MCF 10A (cell line): ENCODE measurements around the gene CLIP4. TPM values are rescaled to one million over a fixed set of nuclear protein-coding genes. Genes with fewer than 3 reads are reported as not detected.

Source experiments
- BruUV-seq: library from RNA; stranded (reverse); fragments of 400-500 nt; replicated peaks from 2 replicates; lab custom pipeline; 2021; lab: Mats Ljungman, UMichigan
- CTCF ChIA-PET: fragments of 300-600 bp; sonication (Branson Sonifier 250); formaldehyde crosslinking; extraction: SDS; loops from one replicate; lab custom pipeline; 2021; ENCODE audit warnings: antibody characterized with exemption, inconsistent platforms; lab: Yijun Ruan, JAX
- POLR2A ChIA-PET: fragments of 300-600, 350-650 bp; sonication (Branson Sonifier 250); formaldehyde crosslinking; extraction: SDS; loops from one replicate; lab custom pipeline; 2020; ENCODE audit warnings: antibody characterized with exemption, inconsistent platforms; lab: Yijun Ruan, JAX
- DNase-seq: peaks from one replicate; pipeline ENCODE4 v3.0.0-alpha.2; 2018; ENCODE audit not compliant: unreplicated experiment
- H3K27ac Mint-ChIP-seq: one replicate; pipeline ENCODE4 v1.8.0; 2022; ENCODE audit warnings: mild to moderate bottlenecking, low read depth, mixed read lengths; ENCODE audit not compliant: unreplicated experiment
- H3K27me3 Mint-ChIP-seq: one replicate; pipeline ENCODE4 v1.8.0; 2022; ENCODE audit warnings: mixed read lengths; ENCODE audit not compliant: insufficient read depth, unreplicated experiment
- H3K36me3 Mint-ChIP-seq: one replicate; pipeline ENCODE4 v1.8.0; 2022; ENCODE audit warnings: mild to moderate bottlenecking, moderate library complexity, mixed read lengths; ENCODE audit not compliant: insufficient read depth, unreplicated experiment
- H3K4me1 Mint-ChIP-seq: one replicate; pipeline ENCODE4 v1.8.0; 2022; ENCODE audit warnings: mixed read lengths; ENCODE audit not compliant: insufficient read depth, unreplicated experiment
- H3K4me3 Mint-ChIP-seq: one replicate; pipeline ENCODE4 v1.8.0; 2022; ENCODE audit warnings: mild to moderate bottlenecking, moderate library complexity, mixed read lengths; ENCODE audit not compliant: unreplicated experiment
- H3K9me3 Mint-ChIP-seq: one replicate; pipeline ENCODE4 v1.8.0; 2022; ENCODE audit warnings: mixed read lengths; ENCODE audit not compliant: unreplicated experiment
- intact Hi-C: fragments of 100-400 bp; cut with micrococcal nuclease; formaldehyde crosslinking; loops from 2 replicates; pipeline ENCODE4 v1.14.1; 2022
- total RNA-seq: library from RNA; stranded (reverse); gene quantifications from 2 replicates; pipeline ENCODE4 v1.2.3, GENCODE V29; 2022
- TF ChIP-seq, protein P1 (sequence below): fragments of 200-600 bp; IDR thresholded peaks from one replicate; pipeline ENCODE4 v1.8.0; 2022; ENCODE audit warnings: antibody characterized with exemption, mild to moderate bottlenecking; ENCODE audit not compliant: unreplicated experiment

Gene CLIP4
- total RNA-seq, 1 experiment from 2014 or later: 77.8 TPM

GRCh38 chr2:29072971-29073725, 42.1 kb upstream of the CLIP4 start:
- BruUV-seq: no TSS peak
- intact Hi-C loops: no loop called here
- DNase-seq: no peak
- no peaks in the 10 kb centered on the region for H3K27me3 Mint-ChIP-seq
- H3K27ac Mint-ChIP-seq: no peak overlapping the region
- H3K4me1 Mint-ChIP-seq: peaks cover 12% of the 10 kb centered on the region
- POLR2A ChIA-PET: interaction anchor here (0.6 to 0.8 kb wide), 2 partner anchors 9 to 323 kb away, joined by 3 read pairs; no protein-coding TSS in a partner anchor
- no peaks in the 10 kb centered on the region for H3K36me3 Mint-ChIP-seq
- H3K4me3 Mint-ChIP-seq: no peak overlapping the region
- TF ChIP-seq, protein P1, sequence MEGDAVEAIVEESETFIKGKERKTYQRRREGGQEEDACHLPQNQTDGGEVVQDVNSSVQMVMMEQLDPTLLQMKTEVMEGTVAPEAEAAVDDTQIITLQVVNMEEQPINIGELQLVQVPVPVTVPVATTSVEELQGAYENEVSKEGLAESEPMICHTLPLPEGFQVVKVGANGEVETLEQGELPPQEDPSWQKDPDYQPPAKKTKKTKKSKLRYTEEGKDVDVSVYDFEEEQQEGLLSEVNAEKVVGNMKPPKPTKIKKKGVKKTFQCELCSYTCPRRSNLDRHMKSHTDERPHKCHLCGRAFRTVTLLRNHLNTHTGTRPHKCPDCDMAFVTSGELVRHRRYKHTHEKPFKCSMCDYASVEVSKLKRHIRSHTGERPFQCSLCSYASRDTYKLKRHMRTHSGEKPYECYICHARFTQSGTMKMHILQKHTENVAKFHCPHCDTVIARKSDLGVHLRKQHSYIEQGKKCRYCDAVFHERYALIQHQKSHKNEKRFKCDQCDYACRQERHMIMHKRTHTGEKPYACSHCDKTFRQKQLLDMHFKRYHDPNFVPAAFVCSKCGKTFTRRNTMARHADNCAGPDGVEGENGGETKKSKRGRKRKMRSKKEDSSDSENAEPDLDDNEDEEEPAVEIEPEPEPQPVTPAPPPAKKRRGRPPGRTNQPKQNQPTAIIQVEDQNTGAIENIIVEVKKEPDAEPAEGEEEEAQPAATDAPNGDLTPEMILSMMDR: no peak
- no peaks in the 10 kb centered on the region for H3K9me3 Mint-ChIP-seq
- CTCF ChIA-PET: interaction anchor here (0.6 kb wide), 1 partner anchor 136 kb away, joined by 3 read pairs; no protein-coding TSS in a partner anchor

DNA sequence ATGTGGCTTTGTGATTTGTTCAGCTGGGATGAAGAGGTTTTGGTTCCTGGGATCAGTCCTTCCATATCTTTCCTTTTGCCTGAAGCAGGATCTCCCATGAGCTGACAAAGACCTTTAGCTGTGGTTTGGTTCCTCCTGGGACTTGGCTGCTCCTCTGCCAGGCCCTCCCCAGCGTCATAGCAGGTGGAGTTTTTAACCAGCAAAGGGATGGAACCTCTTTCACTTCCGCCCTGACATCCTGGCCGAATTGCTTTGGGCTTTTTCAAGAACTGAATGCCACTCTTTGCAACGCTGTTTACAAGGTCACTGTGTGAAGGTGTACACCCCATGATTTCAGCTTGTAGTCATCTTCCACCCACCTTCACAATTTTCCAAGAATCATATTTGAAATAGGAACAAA, 41.3 kb upstream of the CLIP4 start:
- ChIA-PET CTCF (no interaction called here), POLR2A (interaction anchor here (0.6 kb wide), 1 partner anchor 323 kb away, joined by 3 read pairs; no protein-coding TSS in a partner anchor)

GRCh38 chr2:29074411-29074810, 40.8 kb upstream of the CLIP4 start, which contains the start of gene PCARE:
TSS of gene PCARE (minus strand) at chr2:29074523. CDS start at chr2:29074261, 262 bp downstream.
- ChIA-PET CTCF (interaction anchor here (1.3 kb wide), 1 partner anchor 11 kb away, joined by 6 read pairs; no protein-coding TSS in a partner anchor), POLR2A (interaction anchor here (0.7 to 3.2 kb wide), 4 partner anchors 7 to 42 kb away, joined by 3 to 17 read pairs (median 6); no protein-coding TSS in a partner anchor)
- Mint-ChIP-seq H3K4me1 (no peaks in the 10 kb centered on the region), H3K27me3 (no peaks in the 10 kb centered on the region), H3K9me3 (no peaks in the 10 kb centered on the region), H3K36me3 (no peaks in the 10 kb centered on the region), H3K27ac (no peak within 1 kb of the TSS), H3K4me3 (no peak within 1 kb of the TSS)
- no peak for DNase-seq
- TF ChIP-seq, protein P1: no peak
- intact Hi-C loops: no loop called here
- no TSS peak for BruUV-seq

More for the DNA sequence above, 41.3 kb upstream of the CLIP4 start:
- BruUV-seq: no TSS peak
- DNase-seq: no peak
- Mint-ChIP-seq H3K9me3 (no peaks in the 10 kb centered on the region), H3K27me3 (no peaks in the 10 kb centered on the region), H3K4me1 (peaks cover 4% of the 10 kb centered on the region), H3K4me3 (no peak overlapping the region), H3K36me3 (no peaks in the 10 kb centered on the region), H3K27ac (no peak overlapping the region)
- intact Hi-C loops: no loop called here
- TF ChIP-seq, protein P1: no peak
